GM19438 (cell line): ENCODE data around the gene IL17B.
"Not testable (repeated sequence)": the region's sequence is repeated elsewhere in the genome, so short reads cannot be mapped to it uniquely, and the experiment has no call there.

Experiments
- ATAC-seq: cut with Tn5 transposase; IDR thresholded peaks from one replicate; pipeline ENCODE4 v1.9.1; 2021; ENCODE audit warnings: low read depth; ENCODE audit not compliant: unreplicated experiment

The IL17B gene

GRCh38 chr5:149403923-149404745 lies 25.0 kb upstream of the IL17B start:
- ATAC-seq: no peak

- no peak for ATAC-seq
These were observed 23.2 kb upstream of the IL17B start for GRCh38 chr5:149402291-149402690.

GRCh38 chr5:149401051-149401450 lies 22.0 kb upstream of the IL17B start:
- ATAC-seq: no peak

GRCh38 chr5:149400304-149400703 lies 21.2 kb upstream of the IL17B start:
- ATAC-seq: no peak

GRCh38 chr5:149399775-149400174 lies 20.7 kb upstream of the IL17B start:
- ATAC-seq: no peak

- not testable (repeated sequence) for ATAC-seq
These were observed 19.7 kb upstream of the IL17B start for GRCh38 chr5:149398747-149399266.

- no peak for ATAC-seq
These were observed 18.4 kb upstream of the IL17B start for GRCh38 chr5:149397530-149397929.

GRCh38 chr5:149394996-149395395 lies 15.9 kb upstream of the IL17B start:
- not testable (repeated sequence) for ATAC-seq

GRCh38 chr5:149392718-149393117 lies 13.6 kb upstream of the IL17B start:
- no peak for ATAC-seq

- ATAC-seq: no peak
These were observed 12.4 kb upstream of the IL17B start for GRCh38 chr5:149391524-149391923.

- ATAC-seq: not testable (repeated sequence)
These were observed 12.0 kb upstream of the IL17B start for GRCh38 chr5:149391076-149391475.

GRCh38 chr5:149389552-149390495 lies 10.7 kb upstream of the IL17B start:
- no peak for ATAC-seq

GRCh38 chr5:149388498-149389190 lies 9.6 kb upstream of the IL17B start:
- no peak for ATAC-seq

GRCh38 chr5:149387982-149388381 lies 8.9 kb upstream of the IL17B start:
- ATAC-seq: no peak

GRCh38 chr5:149387081-149387631 lies 8.1 kb upstream of the IL17B start:
- no peak for ATAC-seq

- ATAC-seq: no peak
These were observed 7.1 kb upstream of the IL17B start for GRCh38 chr5:149386166-149386565.

- no peak for ATAC-seq
These were observed 4.3 kb upstream of the IL17B start for GRCh38 chr5:149383399-149383798.

GRCh38 chr5:149382517-149383220 lies 3.6 kb upstream of the IL17B start:
- no peak for ATAC-seq

GRCh38 chr5:149381986-149382338 lies 2.9 kb upstream of the IL17B start:
- no peak for ATAC-seq
